Measurements from ENCODE around the gene NEK4. TPM values are rescaled to one million over a fixed set of nuclear protein-coding genes. Genes with fewer than 3 reads are reported as not detected.

The NEK4 gene
- total and polyA plus RNA-seq, 2 of the 13 experiments (the other 11 are each of a cell fraction or from before 2014, with no cell fraction given), result 16.5 to 38.0 TPM

DNA sequence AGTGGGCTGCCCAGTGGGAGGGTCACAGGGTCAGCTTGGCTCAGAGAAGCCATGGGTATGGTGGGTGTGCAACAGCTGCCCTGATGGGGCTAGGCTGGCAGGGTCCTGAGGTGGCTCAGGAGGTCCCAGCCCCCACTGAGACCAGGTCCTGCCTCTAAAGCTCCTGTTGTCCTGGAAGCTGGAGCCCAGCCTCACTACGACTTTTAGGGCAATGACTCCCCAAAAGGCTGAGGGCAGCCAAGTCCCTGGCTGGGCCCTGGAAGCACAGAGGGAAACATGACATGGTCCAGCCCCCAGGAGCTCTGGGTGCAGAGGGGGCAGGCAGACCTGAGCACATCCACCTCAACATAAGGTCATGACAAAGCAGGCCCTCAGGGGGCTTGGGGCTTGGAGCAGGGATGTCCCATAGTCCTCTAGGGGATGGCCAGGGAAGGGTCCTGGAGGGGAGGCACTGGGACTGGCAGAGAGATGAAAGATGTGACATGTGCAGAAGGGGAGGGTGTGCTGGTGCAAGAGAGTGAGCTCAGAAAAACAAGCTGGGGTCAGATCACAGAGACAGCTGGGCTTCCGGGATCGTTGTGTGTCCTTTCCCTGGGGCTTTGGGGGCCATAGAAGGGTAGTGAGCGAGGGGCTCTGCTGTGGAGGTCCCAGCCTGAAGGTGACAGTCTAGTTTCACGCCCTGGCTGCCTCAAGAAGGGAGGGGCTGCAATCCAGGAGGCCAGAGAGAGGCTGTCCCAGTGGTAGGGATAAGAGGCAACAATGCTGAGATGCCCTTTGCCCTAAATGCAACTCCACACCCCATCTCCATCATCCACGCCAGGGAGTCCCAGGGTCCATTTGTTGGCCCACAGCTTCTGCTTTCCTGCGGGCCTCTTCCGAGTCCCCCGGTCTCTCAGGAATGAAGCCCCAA lies 23.2 kb upstream of the NEK4 start (continued):
- TF ChIP-seq, protein P1, sequence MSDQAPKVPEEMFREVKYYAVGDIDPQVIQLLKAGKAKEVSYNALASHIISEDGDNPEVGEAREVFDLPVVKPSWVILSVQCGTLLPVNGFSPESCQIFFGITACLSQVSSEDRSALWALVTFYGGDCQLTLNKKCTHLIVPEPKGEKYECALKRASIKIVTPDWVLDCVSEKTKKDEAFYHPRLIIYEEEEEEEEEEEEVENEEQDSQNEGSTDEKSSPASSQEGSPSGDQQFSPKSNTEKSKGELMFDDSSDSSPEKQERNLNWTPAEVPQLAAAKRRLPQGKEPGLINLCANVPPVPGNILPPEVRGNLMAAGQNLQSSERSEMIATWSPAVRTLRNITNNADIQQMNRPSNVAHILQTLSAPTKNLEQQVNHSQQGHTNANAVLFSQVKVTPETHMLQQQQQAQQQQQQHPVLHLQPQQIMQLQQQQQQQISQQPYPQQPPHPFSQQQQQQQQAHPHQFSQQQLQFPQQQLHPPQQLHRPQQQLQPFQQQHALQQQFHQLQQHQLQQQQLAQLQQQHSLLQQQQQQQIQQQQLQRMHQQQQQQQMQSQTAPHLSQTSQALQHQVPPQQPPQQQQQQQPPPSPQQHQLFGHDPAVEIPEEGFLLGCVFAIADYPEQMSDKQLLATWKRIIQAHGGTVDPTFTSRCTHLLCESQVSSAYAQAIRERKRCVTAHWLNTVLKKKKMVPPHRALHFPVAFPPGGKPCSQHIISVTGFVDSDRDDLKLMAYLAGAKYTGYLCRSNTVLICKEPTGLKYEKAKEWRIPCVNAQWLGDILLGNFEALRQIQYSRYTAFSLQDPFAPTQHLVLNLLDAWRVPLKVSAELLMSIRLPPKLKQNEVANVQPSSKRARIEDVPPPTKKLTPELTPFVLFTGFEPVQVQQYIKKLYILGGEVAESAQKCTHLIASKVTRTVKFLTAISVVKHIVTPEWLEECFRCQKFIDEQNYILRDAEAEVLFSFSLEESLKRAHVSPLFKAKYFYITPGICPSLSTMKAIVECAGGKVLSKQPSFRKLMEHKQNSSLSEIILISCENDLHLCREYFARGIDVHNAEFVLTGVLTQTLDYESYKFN (CRISPR knock-in tag; conservative IDR thresholded peaks at IDR 0.05), result peak; percentile 61; the same call in 1 of the 2 replicates
- TF ChIP-seq, protein P2, sequence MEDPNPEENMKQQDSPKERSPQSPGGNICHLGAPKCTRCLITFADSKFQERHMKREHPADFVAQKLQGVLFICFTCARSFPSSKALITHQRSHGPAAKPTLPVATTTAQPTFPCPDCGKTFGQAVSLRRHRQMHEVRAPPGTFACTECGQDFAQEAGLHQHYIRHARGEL (CRISPR knock-in tag; IDR thresholded peaks at IDR 0.05), result no peak
- no peak for TF ChIP-seq ZNF331 (CRISPR knock-in tag; IDR thresholded peaks at IDR 0.05)
- no peak for TF ChIP-seq NCOA5 (CRISPR knock-in tag; IDR thresholded peaks at IDR 0.05)
- TF ChIP-seq, protein P3, sequence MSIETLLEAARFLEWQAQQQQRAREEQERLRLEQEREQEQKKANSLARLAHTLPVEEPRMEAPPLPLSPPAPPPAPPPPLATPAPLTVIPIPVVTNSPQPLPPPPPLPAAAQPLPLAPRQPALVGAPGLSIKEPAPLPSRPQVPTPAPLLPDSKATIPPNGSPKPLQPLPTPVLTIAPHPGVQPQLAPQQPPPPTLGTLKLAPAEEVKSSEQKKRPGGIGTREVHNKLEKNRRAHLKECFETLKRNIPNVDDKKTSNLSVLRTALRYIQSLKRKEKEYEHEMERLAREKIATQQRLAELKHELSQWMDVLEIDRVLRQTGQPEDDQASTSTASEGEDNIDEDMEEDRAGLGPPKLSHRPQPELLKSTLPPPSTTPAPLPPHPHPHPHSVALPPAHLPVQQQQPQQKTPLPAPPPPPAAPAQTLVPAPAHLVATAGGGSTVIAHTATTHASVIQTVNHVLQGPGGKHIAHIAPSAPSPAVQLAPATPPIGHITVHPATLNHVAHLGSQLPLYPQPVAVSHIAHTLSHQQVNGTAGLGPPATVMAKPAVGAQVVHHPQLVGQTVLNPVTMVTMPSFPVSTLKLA (IDR thresholded peaks at IDR 0.05), result no peak
- no peak for TF ChIP-seq ZNF839 (CRISPR knock-in tag; IDR thresholded peaks at IDR 0.05; ENCODE audit: borderline replicate concordance)
- TF ChIP-seq JUN (CRISPR knock-in tag; IDR thresholded peaks at IDR 0.05), result no peak
- TF ChIP-seq, protein P4, sequence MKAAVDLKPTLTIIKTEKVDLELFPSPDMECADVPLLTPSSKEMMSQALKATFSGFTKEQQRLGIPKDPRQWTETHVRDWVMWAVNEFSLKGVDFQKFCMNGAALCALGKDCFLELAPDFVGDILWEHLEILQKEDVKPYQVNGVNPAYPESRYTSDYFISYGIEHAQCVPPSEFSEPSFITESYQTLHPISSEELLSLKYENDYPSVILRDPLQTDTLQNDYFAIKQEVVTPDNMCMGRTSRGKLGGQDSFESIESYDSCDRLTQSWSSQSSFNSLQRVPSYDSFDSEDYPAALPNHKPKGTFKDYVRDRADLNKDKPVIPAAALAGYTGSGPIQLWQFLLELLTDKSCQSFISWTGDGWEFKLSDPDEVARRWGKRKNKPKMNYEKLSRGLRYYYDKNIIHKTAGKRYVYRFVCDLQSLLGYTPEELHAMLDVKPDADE (CRISPR knock-in tag; IDR thresholded peaks at IDR 0.05), result no peak
- TF ChIP-seq SP5 (CRISPR knock-in tag; IDR thresholded peaks at IDR 0.05; ENCODE audit: borderline replicate concordance, low read depth), result no peak
- TF ChIP-seq NPAS2 (CRISPR knock-in tag; IDR thresholded peaks at IDR 0.05; ENCODE audit: borderline replicate concordance), result no peak
- TF ChIP-seq SETDB1 (CRISPR knock-in tag; IDR thresholded peaks at IDR 0.05; ENCODE audit: borderline replicate concordance), result no peak
- TF ChIP-seq, protein P5, sequence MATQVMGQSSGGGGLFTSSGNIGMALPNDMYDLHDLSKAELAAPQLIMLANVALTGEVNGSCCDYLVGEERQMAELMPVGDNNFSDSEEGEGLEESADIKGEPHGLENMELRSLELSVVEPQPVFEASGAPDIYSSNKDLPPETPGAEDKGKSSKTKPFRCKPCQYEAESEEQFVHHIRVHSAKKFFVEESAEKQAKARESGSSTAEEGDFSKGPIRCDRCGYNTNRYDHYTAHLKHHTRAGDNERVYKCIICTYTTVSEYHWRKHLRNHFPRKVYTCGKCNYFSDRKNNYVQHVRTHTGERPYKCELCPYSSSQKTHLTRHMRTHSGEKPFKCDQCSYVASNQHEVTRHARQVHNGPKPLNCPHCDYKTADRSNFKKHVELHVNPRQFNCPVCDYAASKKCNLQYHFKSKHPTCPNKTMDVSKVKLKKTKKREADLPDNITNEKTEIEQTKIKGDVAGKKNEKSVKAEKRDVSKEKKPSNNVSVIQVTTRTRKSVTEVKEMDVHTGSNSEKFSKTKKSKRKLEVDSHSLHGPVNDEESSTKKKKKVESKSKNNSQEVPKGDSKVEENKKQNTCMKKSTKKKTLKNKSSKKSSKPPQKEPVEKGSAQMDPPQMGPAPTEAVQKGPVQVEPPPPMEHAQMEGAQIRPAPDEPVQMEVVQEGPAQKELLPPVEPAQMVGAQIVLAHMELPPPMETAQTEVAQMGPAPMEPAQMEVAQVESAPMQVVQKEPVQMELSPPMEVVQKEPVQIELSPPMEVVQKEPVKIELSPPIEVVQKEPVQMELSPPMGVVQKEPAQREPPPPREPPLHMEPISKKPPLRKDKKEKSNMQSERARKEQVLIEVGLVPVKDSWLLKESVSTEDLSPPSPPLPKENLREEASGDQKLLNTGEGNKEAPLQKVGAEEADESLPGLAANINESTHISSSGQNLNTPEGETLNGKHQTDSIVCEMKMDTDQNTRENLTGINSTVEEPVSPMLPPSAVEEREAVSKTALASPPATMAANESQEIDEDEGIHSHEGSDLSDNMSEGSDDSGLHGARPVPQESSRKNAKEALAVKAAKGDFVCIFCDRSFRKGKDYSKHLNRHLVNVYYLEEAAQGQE (IDR thresholded peaks at IDR 0.05; ENCODE audit: borderline replicate concordance in 1 of 2, low read depth in 1 of 2, low read length in 2 of 2), result no peak
- TF ChIP-seq, protein P6, sequence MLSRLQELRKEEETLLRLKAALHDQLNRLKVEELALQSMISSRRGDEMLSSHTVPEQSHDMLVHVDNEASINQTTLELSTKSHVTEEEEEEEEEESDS (CRISPR knock-in tag; IDR thresholded peaks at IDR 0.05; ENCODE audit: borderline replicate concordance), result no peak
- TF ChIP-seq SAFB2 (CRISPR knock-in tag; IDR thresholded peaks at IDR 0.05; ENCODE audit: borderline replicate concordance, low read depth), result no peak
- TF ChIP-seq ZNF292 (CRISPR knock-in tag; IDR thresholded peaks at IDR 0.05; ENCODE audit: borderline replicate concordance, low read depth), result no peak

Measured in HepG2 (cell line).